Measurements from ENCODE around the gene COL13A1.
A peak's percentile ranks its signal among the peaks of the same experiment; 100 is the strongest.

COL13A1 gene

GRCh38 chr10:69825604-69826003 is 23.9 kb downstream of the COL13A1 start:
- no peak for DNase-seq

- DNase-seq = no peak
Measured at GRCh38 chr10:69826094-69826493, 24.4 kb downstream of the COL13A1 start.

GRCh38 chr10:69826789-69827554 is 25.3 kb downstream of the COL13A1 start:
- no peak for DNase-seq

- DNase-seq = peak in 1 of 2 experiments; percentile 77
Measured at GRCh38 chr10:69828144-69828870, 26.6 kb downstream of the COL13A1 start.

GRCh38 chr10:69829775-69830174 is 28.1 kb downstream of the COL13A1 start:
- DNase-seq = no peak

GRCh38 chr10:69831231-69831855 is 29.6 kb downstream of the COL13A1 start:
- no peak for DNase-seq

- DNase-seq = no peak
Measured at GRCh38 chr10:69835233-69835632, 33.5 kb downstream of the COL13A1 start.

GRCh38 chr10:69835875-69836730 is 34.4 kb downstream of the COL13A1 start:
- DNase-seq = peak in 1 of 2 experiments; percentile 20

GRCh38 chr10:69836731-69837030 is 35.0 kb downstream of the COL13A1 start:
- no peak for DNase-seq

- no peak for DNase-seq
Measured at GRCh38 chr10:69837261-69837660, 35.6 kb downstream of the COL13A1 start.

GRCh38 chr10:69838418-69838817 is 36.7 kb downstream of the COL13A1 start:
- no peak for DNase-seq

GRCh38 chr10:69838853-69839252 is 37.1 kb downstream of the COL13A1 start:
- no peak for DNase-seq

- DNase-seq = peak in 1 of 2 experiments; percentile 3
Measured at GRCh38 chr10:69839696-69840345, 38.1 kb downstream of the COL13A1 start.

- no peak for DNase-seq
Measured at GRCh38 chr10:69840773-69841172, 39.1 kb downstream of the COL13A1 start.

- DNase-seq = no peak
Measured at GRCh38 chr10:69842020-69842419, 40.3 kb downstream of the COL13A1 start.

- DNase-seq = no peak
Measured at GRCh38 chr10:69842882-69843281, 41.2 kb downstream of the COL13A1 start.

GRCh38 chr10:69843923-69844322 is 42.2 kb downstream of the COL13A1 start:
- DNase-seq = no peak

- DNase-seq = no peak
Measured at GRCh38 chr10:69844698-69845097, 43.0 kb downstream of the COL13A1 start.

GRCh38 chr10:69845574-69846292 is 44.0 kb downstream of the COL13A1 start:
- no peak for DNase-seq

GRCh38 chr10:69846293-69846921 is 44.7 kb downstream of the COL13A1 start:
- DNase-seq = no peak

- no peak for DNase-seq
Measured at GRCh38 chr10:69847458-69847857, 45.8 kb downstream of the COL13A1 start.

All from NCI-H2081 (cell line).